Nephron (organoid): ENCODE results near the gene PRKAR1A.
A peak's percentile ranks its signal among the peaks of the same experiment; 100 is the strongest.
"Not testable (repeated sequence)": the region's sequence is repeated elsewhere in the genome, so short reads cannot be mapped to it uniquely, and the experiment has no call there.

Experiments used
- H3K27ac Mint-ChIP-seq, 3 experiments: 2 replicates each; pipeline ENCODE4 v1.8.0; 2020; ENCODE audit warnings: mixed read lengths in 3 of 3, mild to moderate bottlenecking in 2 of 3, moderate library complexity in 1 of 3
- H3K27me3 Mint-ChIP-seq: 2 replicates; pipeline ENCODE4 v1.8.0; 2021; ENCODE audit warnings: low read depth, mild to moderate bottlenecking, moderate library complexity, mixed read lengths
- H3K36me3 Mint-ChIP-seq: 2 replicates; pipeline ENCODE4 v1.8.0; 2020; ENCODE audit warnings: low read depth, mixed read lengths
- H3K4me1 Mint-ChIP-seq: 2 replicates; pipeline ENCODE4 v1.8.0; 2020; ENCODE audit warnings: mixed read lengths
- H3K4me3 Mint-ChIP-seq, 3 experiments: 2 replicates each; pipeline ENCODE4 v1.8.0; 2020; ENCODE audit warnings: mild to moderate bottlenecking in 3 of 3, mixed read lengths in 3 of 3, moderate library complexity in 2 of 3
- H3K9me3 Mint-ChIP-seq: 2 replicates; pipeline ENCODE4 v1.8.0; 2020; ENCODE audit warnings: mixed read lengths
- CTCF ChIP-seq, 3 experiments: fragments of 200-600 bp; sonication (generic); IDR thresholded peaks; one replicate each; pipeline ENCODE4 v1.5.0; 2021; ENCODE audit warnings: antibody characterized with exemption in 3 of 3; ENCODE audit not compliant: unreplicated experiment in 3 of 3

The PRKAR1A gene

DNA sequence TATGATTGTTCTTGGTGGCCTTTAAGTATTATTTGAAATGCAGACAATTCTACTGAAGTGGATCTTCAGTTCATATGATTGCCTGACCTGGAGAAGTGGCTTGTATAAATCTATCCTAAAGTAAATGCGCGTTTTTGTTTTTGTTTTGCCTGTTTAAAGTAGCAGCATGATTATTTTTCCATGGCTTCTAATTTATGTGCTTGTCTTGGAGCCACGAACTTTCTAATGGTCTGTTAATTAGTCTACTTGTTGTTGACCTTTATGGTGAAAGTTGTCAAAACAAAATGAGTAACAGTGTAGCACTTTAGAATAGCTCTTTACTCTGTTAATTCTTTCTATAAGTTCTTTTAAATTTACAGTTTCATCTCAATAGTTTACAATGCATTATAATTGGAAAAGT lies 1.7 kb downstream of the PRKAR1A start:
- Mint-ChIP-seq H3K27ac (peak overlapping the region; percentile 97 to 99 (median 99)), H3K27me3 (no peaks in the 10 kb centered on the region), H3K36me3 (peaks cover 34% of the 10 kb centered on the region), H3K9me3 (no peaks in the 10 kb centered on the region), H3K4me1 (peaks cover 59% of the 10 kb centered on the region), H3K4me3 (peak overlapping the region; percentile 97 to 100 (median 99))
- TF ChIP-seq CTCF (IDR thresholded peaks at IDR 0.05; ENCODE audit: unreplicated experiment in 3 of 3): no peak

DNA sequence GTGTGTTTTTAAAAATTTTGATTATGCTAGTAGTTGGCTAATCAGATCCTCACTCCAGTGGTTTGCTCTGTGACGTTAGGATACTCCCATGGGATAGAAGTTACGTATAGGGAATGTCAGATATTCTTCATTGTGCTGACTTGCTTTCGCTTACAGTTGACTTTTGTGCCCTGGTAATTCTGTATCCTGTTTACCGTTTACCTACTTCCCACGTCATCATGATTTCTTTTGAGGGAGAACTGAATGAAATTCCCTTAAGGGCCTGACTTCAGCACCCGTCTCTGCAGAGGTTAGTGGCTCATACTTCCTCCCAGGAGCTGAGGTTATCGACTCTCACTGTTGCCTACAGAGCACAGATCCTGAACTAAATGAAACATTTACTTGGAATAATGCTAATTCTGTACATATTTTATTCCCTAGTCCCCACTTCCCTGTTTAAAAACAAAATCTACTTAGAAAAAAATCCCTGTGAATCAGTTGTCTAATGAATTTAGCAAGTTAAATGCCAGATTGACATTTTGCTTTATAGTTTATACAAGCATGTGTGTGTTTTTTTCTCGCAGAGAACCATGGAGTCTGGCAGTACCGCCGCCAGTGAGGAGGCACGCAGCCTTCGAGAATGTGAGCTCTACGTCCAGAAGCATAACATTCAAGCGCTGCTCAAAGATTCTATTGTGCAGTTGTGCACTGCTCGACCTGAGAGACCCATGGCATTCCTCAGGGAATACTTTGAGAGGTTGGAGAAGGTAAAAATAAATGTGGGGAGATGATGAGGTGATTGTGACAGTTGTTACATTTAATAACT lies 2.8 kb downstream of the PRKAR1A start:
- Mint-ChIP-seq H3K36me3 (peaks cover 45% of the 10 kb centered on the region), H3K4me3 (peak overlapping the region; percentile 97 to 100 (median 99)), H3K9me3 (no peaks in the 10 kb centered on the region), H3K4me1 (peaks cover 61% of the 10 kb centered on the region), H3K27ac (peak overlapping the region; percentile 58 to 99 (median 99)), H3K27me3 (no peaks in the 10 kb centered on the region)
- TF ChIP-seq CTCF (IDR thresholded peaks at IDR 0.05; ENCODE audit: unreplicated experiment in 3 of 3): no peak

- no peak overlapping the region for H3K27ac Mint-ChIP-seq
- peaks cover 48% of the 10 kb centered on the region for H3K4me1 Mint-ChIP-seq
- TF ChIP-seq CTCF (IDR thresholded peaks at IDR 0.05; ENCODE audit: unreplicated experiment in 3 of 3): no peak
Observed at GRCh38 chr17:68516732-68517131, 4.5 kb downstream of the PRKAR1A start.

GRCh38 chr17:68517605-68518004 lies 5.4 kb downstream of the PRKAR1A start:
- not testable (repeated sequence) for H3K27ac Mint-ChIP-seq, H3K27me3 Mint-ChIP-seq, H3K9me3 Mint-ChIP-seq, H3K4me3 Mint-ChIP-seq
- Mint-ChIP-seq H3K36me3 (peaks cover 62% of the 10 kb centered on the region), H3K4me1 (peaks cover 53% of the 10 kb centered on the region)

More at GRCh38 chr17:68516732-68517131, 4.5 kb downstream of the PRKAR1A start:
- Mint-ChIP-seq H3K9me3 (no peaks in the 10 kb centered on the region), H3K36me3 (peaks cover 53% of the 10 kb centered on the region), H3K27me3 (no peaks in the 10 kb centered on the region), H3K4me3 (peak overlapping the region in 1 of 3 experiments; percentile 7)

GRCh38 chr17:68518063-68518815 lies 6.0 kb downstream of the PRKAR1A start:
- Mint-ChIP-seq H3K4me1 (peaks cover 52% of the 10 kb centered on the region), H3K27ac (no peak overlapping the region), H3K4me3 (no peak overlapping the region), H3K27me3 (no peaks in the 10 kb centered on the region), H3K36me3 (peaks cover 68% of the 10 kb centered on the region), H3K9me3 (no peaks in the 10 kb centered on the region)
- TF ChIP-seq CTCF (IDR thresholded peaks at IDR 0.05; ENCODE audit: unreplicated experiment in 3 of 3): no peak

GRCh38 chr17:68519051-68519450 lies 6.8 kb downstream of the PRKAR1A start:
- not testable (repeated sequence) for H3K9me3 Mint-ChIP-seq, H3K27ac Mint-ChIP-seq, H3K27me3 Mint-ChIP-seq, H3K4me3 Mint-ChIP-seq
- H3K4me1 Mint-ChIP-seq: peaks cover 45% of the 10 kb centered on the region
- peaks cover 74% of the 10 kb centered on the region for H3K36me3 Mint-ChIP-seq
